Stimulated activated effector memory CD8-positive, alpha-beta T cell treated with anti-CD3 and anti-CD28 coated beads, Interleukin-12 subunit alpha, Interleukin-12 subunit beta, amount 100 ng/mL, for 72 hours (primary cell): Measurements from ENCODE around the gene SHISA9.

Experiments used
- ATAC-seq: fragments of 150-1000 bp; cut with Tn5 transposase; 2 replicates; pipeline ENCODE4 v1.10.0; 2021
- DNase-seq, 2 donors: peaks; one replicate each; pipeline ENCODE4 v3.0.0; 2021 to 2022; ENCODE audit warnings: low spot score in 2 of 2
- H3K27ac Mint-ChIP-seq: one replicate; pipeline ENCODE4 v1.8.0; 2022; ENCODE audit warnings: mild to moderate bottlenecking, mixed read lengths
- H3K36me3 Mint-ChIP-seq: one replicate; pipeline ENCODE4 v1.8.0; 2022; ENCODE audit warnings: mild to moderate bottlenecking, mixed read lengths
- H3K4me1 Mint-ChIP-seq: one replicate; pipeline ENCODE4 v1.8.0; 2022; ENCODE audit warnings: mixed read lengths
- H3K4me3 Mint-ChIP-seq: one replicate; pipeline ENCODE4 v1.8.0; 2022; ENCODE audit warnings: mild to moderate bottlenecking, mixed read lengths
- H3K9me3 Mint-ChIP-seq: one replicate; pipeline ENCODE4 v1.8.0; 2022; ENCODE audit warnings: mixed read lengths

The SHISA9 gene

GRCh38 chr16:12885742-12886141 is 15.7 kb upstream of the SHISA9 start:
- Mint-ChIP-seq H3K4me1 (no peaks in the 10 kb centered on the region), H3K9me3 (no peaks in the 10 kb centered on the region)

GRCh38 chr16:12891836-12892235 is 9.6 kb upstream of the SHISA9 start:
- ATAC-seq (no peak), DNase-seq (no peak)
- H3K9me3 Mint-ChIP-seq, result peaks cover 2% of the 10 kb centered on the region
- no peaks in the 10 kb centered on the region for H3K4me1 Mint-ChIP-seq
- no peak overlapping the region for H3K27ac Mint-ChIP-seq
- H3K36me3 Mint-ChIP-seq, result no peaks in the 10 kb centered on the region
- H3K4me3 Mint-ChIP-seq, result no peak overlapping the region

More at GRCh38 chr16:12885742-12886141, 15.7 kb upstream of the SHISA9 start:
- no peaks in the 10 kb centered on the region for H3K36me3 Mint-ChIP-seq
- H3K27ac Mint-ChIP-seq, result no peak overlapping the region
- DNase-seq (no peak), ATAC-seq (no peak)
- H3K4me3 Mint-ChIP-seq, result no peak overlapping the region

- no peak for ATAC-seq
- no peak overlapping the region for H3K27ac Mint-ChIP-seq
- no peak overlapping the region for H3K4me3 Mint-ChIP-seq
- H3K4me1 Mint-ChIP-seq, result no peaks in the 10 kb centered on the region
- peaks cover 2% of the 10 kb centered on the region for H3K9me3 Mint-ChIP-seq
- H3K36me3 Mint-ChIP-seq, result no peaks in the 10 kb centered on the region
- DNase-seq, result no peak
Observed at GRCh38 chr16:12893050-12893750, 8.2 kb upstream of the SHISA9 start.

GRCh38 chr16:12896562-12896961 is 4.8 kb upstream of the SHISA9 start:
- Mint-ChIP-seq H3K27ac (no peak overlapping the region), H3K4me3 (no peak overlapping the region), H3K9me3 (peaks cover 2% of the 10 kb centered on the region), H3K4me1 (no peaks in the 10 kb centered on the region), H3K36me3 (no peaks in the 10 kb centered on the region)
- DNase-seq (no peak), ATAC-seq (peak; percentile 37)

- H3K36me3 Mint-ChIP-seq, result no peaks in the 10 kb centered on the region
- H3K4me3 Mint-ChIP-seq, result no peak overlapping the region
- ATAC-seq, result no peak
- H3K9me3 Mint-ChIP-seq, result no peaks in the 10 kb centered on the region
- DNase-seq, result no peak
- H3K27ac Mint-ChIP-seq, result no peak overlapping the region
- no peaks in the 10 kb centered on the region for H3K4me1 Mint-ChIP-seq
Observed at GRCh38 chr16:12898551-12898950, 2.8 kb upstream of the SHISA9 start.

- H3K27ac Mint-ChIP-seq, result no peak overlapping the region
- DNase-seq, result no peak
- no peak for ATAC-seq
- H3K36me3 Mint-ChIP-seq, result no peaks in the 10 kb centered on the region
- H3K4me1 Mint-ChIP-seq, result no peaks in the 10 kb centered on the region
- no peaks in the 10 kb centered on the region for H3K9me3 Mint-ChIP-seq
- no peak overlapping the region for H3K4me3 Mint-ChIP-seq
Observed at GRCh38 chr16:12899529-12900143, 1.8 kb upstream of the SHISA9 start.

- Mint-ChIP-seq H3K27ac (no peak overlapping the region), H3K4me1 (no peaks in the 10 kb centered on the region), H3K4me3 (no peak overlapping the region), H3K36me3 (no peaks in the 10 kb centered on the region), H3K9me3 (no peaks in the 10 kb centered on the region)
- no peak for DNase-seq
- no peak for ATAC-seq
Observed at GRCh38 chr16:12900156-12900555, 1.2 kb upstream of the SHISA9 start.

GRCh38 chr16:12900599-12901203 is 697 bp upstream of the SHISA9 start:
- no peaks in the 10 kb centered on the region for H3K4me1 Mint-ChIP-seq
- H3K4me3 Mint-ChIP-seq, result no peak overlapping the region
- ATAC-seq (no peak), DNase-seq (no peak)
- no peak overlapping the region for H3K27ac Mint-ChIP-seq
- no peaks in the 10 kb centered on the region for H3K9me3 Mint-ChIP-seq
- H3K36me3 Mint-ChIP-seq, result no peaks in the 10 kb centered on the region

GRCh38 chr16:12901204-12901596 is 198 bp upstream of the SHISA9 start:
- DNase-seq (no peak), ATAC-seq (no peak)
- no peak overlapping the region for H3K4me3 Mint-ChIP-seq
- no peaks in the 10 kb centered on the region for H3K4me1 Mint-ChIP-seq
- H3K27ac Mint-ChIP-seq, result no peak overlapping the region
- no peaks in the 10 kb centered on the region for H3K36me3 Mint-ChIP-seq
- H3K9me3 Mint-ChIP-seq, result no peaks in the 10 kb centered on the region

- DNase-seq (no peak), ATAC-seq (no peak)
- no peak overlapping the region for H3K4me3 Mint-ChIP-seq
- no peaks in the 10 kb centered on the region for H3K36me3 Mint-ChIP-seq
- H3K9me3 Mint-ChIP-seq, result no peaks in the 10 kb centered on the region
- no peak overlapping the region for H3K27ac Mint-ChIP-seq
- no peaks in the 10 kb centered on the region for H3K4me1 Mint-ChIP-seq
Observed at GRCh38 chr16:12902511-12903372, 1.3 kb downstream of the SHISA9 start.

- H3K4me1 Mint-ChIP-seq, result no peaks in the 10 kb centered on the region
- H3K9me3 Mint-ChIP-seq, result no peaks in the 10 kb centered on the region
- no peak for ATAC-seq
- H3K36me3 Mint-ChIP-seq, result no peaks in the 10 kb centered on the region
- H3K27ac Mint-ChIP-seq, result no peak overlapping the region
- no peak overlapping the region for H3K4me3 Mint-ChIP-seq
- no peak for DNase-seq
Observed at GRCh38 chr16:12903407-12904328, 2.3 kb downstream of the SHISA9 start.

- Mint-ChIP-seq H3K9me3 (no peaks in the 10 kb centered on the region), H3K4me1 (no peaks in the 10 kb centered on the region), H3K27ac (no peak overlapping the region), H3K36me3 (no peaks in the 10 kb centered on the region), H3K4me3 (no peak overlapping the region)
- no peak for DNase-seq
- no peak for ATAC-seq
Observed at GRCh38 chr16:12904329-12904671, 2.9 kb downstream of the SHISA9 start.

- ATAC-seq (no peak), DNase-seq (no peak)
- H3K9me3 Mint-ChIP-seq, result no peaks in the 10 kb centered on the region
- no peaks in the 10 kb centered on the region for H3K36me3 Mint-ChIP-seq
- H3K27ac Mint-ChIP-seq, result no peak overlapping the region
- no peak overlapping the region for H3K4me3 Mint-ChIP-seq
- H3K4me1 Mint-ChIP-seq, result no peaks in the 10 kb centered on the region
Observed at GRCh38 chr16:12906271-12906670, 4.9 kb downstream of the SHISA9 start.

GRCh38 chr16:12906765-12907516 is 5.5 kb downstream of the SHISA9 start:
- ATAC-seq (no peak), DNase-seq (no peak)
- Mint-ChIP-seq H3K4me1 (no peaks in the 10 kb centered on the region), H3K27ac (no peak overlapping the region), H3K9me3 (no peaks in the 10 kb centered on the region), H3K36me3 (no peaks in the 10 kb centered on the region), H3K4me3 (no peak overlapping the region)
